SK-N-SH (cell line): ENCODE measurements around the gene MAD1L1. TPM values are rescaled to one million over a fixed set of nuclear protein-coding genes. Genes with fewer than 3 reads are reported as not detected.

ENCODE experiments used
- CTCF ChIA-PET: fragments of 300-600, 350-600 bp; formaldehyde crosslinking; extraction: SDS; loops from one replicate; lab custom pipeline; 2021; lab: Yijun Ruan, JAX
- POLR2A ChIA-PET: fragments of 350-600 bp; sonication (Branson Sonifier 250); formaldehyde crosslinking; extraction: SDS; loops from one replicate; lab custom pipeline; 2020; ENCODE audit warnings: antibody characterized with exemption, inconsistent platforms; lab: Yijun Ruan, JAX
- DNase-seq: peaks from one replicate; pipeline ENCODE4 v3.0.0; 2012
- H2AFZ ChIP-seq: fragments of 200-600 bp; sonication (generic); 2 replicates; pipeline ENCODE4 v1.8.1; 2016; ENCODE audit warnings: antibody characterized with exemption, mild to moderate bottlenecking, low read depth
- H3F3A ChIP-seq: fragments of 200-600 bp; sonication (generic); replicated peaks from 2 replicates; pipeline ENCODE3; 2016; ENCODE audit warnings: antibody characterized with exemption, mild to moderate bottlenecking; ENCODE audit not compliant: insufficient read depth
- H3K27ac ChIP-seq, 2 experiments: fragments of 200-500 bp in 1 of 2; fragments of 200-600 bp in 1 of 2; sonication (Bioruptor generic) in 1 of 2; sonication (generic), shearing (Covaris generic) in 1 of 2; 2 replicates each; pipeline versions ENCODE4 v1.5.1 to v1.6.1; 2014 to 2016; ENCODE audit warnings: low read depth in 2 of 2, inconsistent platforms in 1 of 2, low read length in 1 of 2, mild to moderate bottlenecking in 1 of 2, mixed read lengths in 1 of 2
- H3K27me3 ChIP-seq: fragments of 200-600 bp; sonication (generic), shearing (Covaris generic); 2 replicates; pipeline ENCODE4 v1.6.1; 2016; ENCODE audit warnings: mixed run types; ENCODE audit not compliant: insufficient read depth
- H3K36me3 ChIP-seq, 2 experiments: fragments of 200-500 bp in 1 of 2; fragments of 200-600 bp in 1 of 2; sonication (Bioruptor generic) in 1 of 2; sonication (generic) in 1 of 2; replicated peaks in 1 of 2; 2 replicates each; pipeline versions ENCODE3 to v1.5.1; 2014 to 2016; ENCODE audit warnings: low read length in 1 of 2, mild to moderate bottlenecking in 1 of 2; ENCODE audit not compliant: insufficient read depth in 2 of 2, control insufficient read depth in 1 of 2
- H3K4me1 ChIP-seq, 2 experiments: fragments of 200-500 bp in 1 of 2; fragments of 200-600 bp in 1 of 2; sonication (Bioruptor generic) in 1 of 2; sonication (generic), shearing (Covaris generic) in 1 of 2; 2 replicates each; pipeline versions ENCODE4 v1.5.1 to v1.6.1; 2014 to 2016; ENCODE audit warnings: low read depth in 1 of 2, low read length in 1 of 2, mixed run types in 1 of 2; ENCODE audit not compliant: insufficient read depth in 2 of 2, control insufficient read depth in 1 of 2
- H3K4me2 ChIP-seq: fragments of 200-600 bp; sonication (generic), shearing (Covaris generic); 2 replicates; pipeline ENCODE4 v1.6.1; 2017; ENCODE audit warnings: mixed run types
- H3K4me3 ChIP-seq, 2 experiments: fragments of 200-500 bp in 1 of 2; fragments of 200-600 bp in 1 of 2; sonication (Bioruptor generic) in 1 of 2; sonication (generic), shearing (Covaris generic) in 1 of 2; 2 replicates each; pipeline versions ENCODE4 v1.5.1 to v1.8.1; 2014 to 2016; ENCODE audit warnings: low read depth in 2 of 2, inconsistent platforms in 1 of 2, low read length in 1 of 2, mild to moderate bottlenecking in 1 of 2, mixed read lengths in 1 of 2, moderate library complexity in 1 of 2
- H3K79me2 ChIP-seq: fragments of 200-600 bp; sonication (generic); 2 replicates; pipeline ENCODE4 v1.8.1; 2017; ENCODE audit warnings: mild to moderate bottlenecking; ENCODE audit not compliant: insufficient read depth
- H3K9ac ChIP-seq: fragments of 200-600 bp; sonication (generic); 2 replicates; pipeline ENCODE4 v1.6.1; 2017; ENCODE audit warnings: mixed run types
- H3K9me2 ChIP-seq: fragments of 200-600 bp; sonication (generic); 2 replicates; pipeline ENCODE4 v1.6.1; 2017; ENCODE audit warnings: mixed run types
- H3K9me3 ChIP-seq: fragments of 200-600 bp; sonication (generic); 2 replicates; pipeline ENCODE4 v1.6.1; 2017; ENCODE audit warnings: mixed run types, mild to moderate bottlenecking, moderate library complexity
- H4K20me1 ChIP-seq: fragments of 200-600 bp; sonication (generic); 2 replicates; pipeline ENCODE4 v1.6.1; 2017; ENCODE audit warnings: mild to moderate bottlenecking, mixed run types; ENCODE audit not compliant: insufficient read depth
- EP300 ChIP-seq, 2 experiments: IDR thresholded peaks; 2 replicates each; pipeline versions ENCODE4 v1.4.0 to v1.6.1; 2012; ENCODE audit warnings: borderline replicate concordance in 1 of 2, low read depth in 1 of 2, low read length in 1 of 2
- FOXJ3 ChIP-seq: sonication (generic); formaldehyde crosslinking; IDR thresholded peaks from 2 replicates; pipeline ENCODE4 v1.5.1; 2020; ENCODE audit warnings: mild to moderate bottlenecking, missing genetic modification reagents
- IRF3 ChIP-seq: fragments of 150-350 bp; IDR thresholded peaks from 2 replicates; pipeline ENCODE4 v1.6.1; 2016; ENCODE audit warnings: mild to moderate bottlenecking, low read depth, low read length
- MEF2A ChIP-seq: IDR thresholded peaks from 2 replicates; pipeline ENCODE4 v1.4.0; 2012; ENCODE audit warnings: low read depth, borderline replicate concordance
- POLR2AphosphoS5 ChIP-seq: IDR thresholded peaks from 2 replicates; pipeline ENCODE4 v1.6.1; 2012; ENCODE audit warnings: low read depth, low read length
- RAD21 ChIP-seq: IDR thresholded peaks from 2 replicates; pipeline ENCODE4 v1.6.1; 2012; ENCODE audit warnings: mild to moderate bottlenecking, low read length
- REST ChIP-seq: IDR thresholded peaks from 2 replicates; pipeline ENCODE4 v1.6.1; 2012; ENCODE audit warnings: mild to moderate bottlenecking, low read depth, low read length, moderate library complexity
- TAF1 ChIP-seq: IDR thresholded peaks from 2 replicates; pipeline ENCODE4 v1.6.1; 2012; ENCODE audit warnings: low read depth, mild to moderate bottlenecking, low read length, moderate library complexity, borderline replicate concordance
- USF2 ChIP-seq: fragments of 150-350 bp; IDR thresholded peaks from 2 replicates; pipeline ENCODE4 v1.6.1; 2017; ENCODE audit warnings: antibody characterized with exemption, low read length, low read depth, borderline replicate concordance
- YY1 ChIP-seq: IDR thresholded peaks from 2 replicates; pipeline ENCODE4 v1.4.0; 2012; ENCODE audit warnings: low read depth, mild to moderate bottlenecking
- WGBS: methylation state at CpG from one replicate; pipeline ENCODE4 v1.1.6; 2017; ENCODE audit warnings: low lambda C conversion rate; 5-methylcytosine and 5-hydroxymethylcytosine counted together
- polyA plus RNA-seq, 3 experiments: library from polyadenylated mRNA; depleted of rRNA; stranded (reverse); fragments of >200 nt; gene quantifications; 2 replicates each; pipeline ENCODE4 v1.2.3, GENCODE V29; 2012

Gene MAD1L1
- polyA plus RNA-seq, 1 of the 3 experiments (the other 2 are of a cell fraction): 46.2 TPM

GRCh38 chr7:2079332-2080059 is 153.2 kb downstream of the MAD1L1 start (continued):
- no peak for TF ChIP-seq REST
- TF ChIP-seq IRF3: no peak
- no peak for TF ChIP-seq TAF1
- no peak for TF ChIP-seq POLR2AphosphoS5
- TF ChIP-seq FOXJ3 (CRISPR knock-in tag): peak; percentile 16; the same call in 1 of the 2 replicates
- no peak for TF ChIP-seq EP300 (IDR thresholded peaks at IDR 0.05; ENCODE audit: borderline replicate concordance in 1 of 2, low read depth in 1 of 2, low read length in 1 of 2)
- no peak for TF ChIP-seq MEF2A
- no peak for TF ChIP-seq YY1

- peak; percentile 66 for DNase-seq
- H3K4me2 ChIP-seq: no peak overlapping the region
- H3K79me2 ChIP-seq: no peaks in the 10 kb centered on the region
- no peaks in the 10 kb centered on the region for H3K27me3 ChIP-seq
- peaks cover 0 to 20% of the 10 kb centered on the region in 2 experiments for H3K36me3 ChIP-seq
- no peaks in the 10 kb centered on the region for H3K9me2 ChIP-seq
- no peak overlapping the region for H3K9ac ChIP-seq
- H4K20me1 ChIP-seq: no peaks in the 10 kb centered on the region
- H3K4me3 ChIP-seq: no peak overlapping the region
- peak overlapping the region in 1 of 2 experiments; percentile 78; a peak in 2 of 4 replicates for H3K27ac ChIP-seq
- H3F3A ChIP-seq: peaks cover 8% of the 10 kb centered on the region
- H3K4me1 ChIP-seq: peaks cover 11 to 56% of the 10 kb centered on the region in 2 experiments
- WGBS: 90% methylated on average over 12 of the region's 15 CpGs
- POLR2A ChIA-PET: interaction anchor here (0.7 kb wide), 1 partner anchor 10 kb away, joined by 3 read pairs; no protein-coding TSS in a partner anchor
- H2AFZ ChIP-seq: no peak overlapping the region
- TF ChIP-seq USF2 (no peak), EP300 (IDR thresholded peaks at IDR 0.05; ENCODE audit: borderline replicate concordance in 1 of 2, low read depth in 1 of 2, low read length in 1 of 2) (no peak), RAD21 (no peak), IRF3 (no peak), YY1 (no peak)
- H3K9me3 ChIP-seq: no peaks in the 10 kb centered on the region
- CTCF ChIA-PET: interaction anchor here (1.0 to 1.7 kb wide), 4 partner anchors 8 to 179 kb away, joined by 3 to 5 read pairs (median 4); no protein-coding TSS in a partner anchor
Measured at GRCh38 chr7:2078899-2079298, 153.8 kb downstream of the MAD1L1 start.
